HCT116 (cell line): ENCODE results near the gene PIK3R2.

Source experiments
- ELF1 ChIP-seq: IDR thresholded peaks from 2 replicates; pipeline ENCODE4 v1.6.1; 2012; ENCODE audit warnings: low read depth, borderline replicate concordance
- EZH2 ChIP-seq: fragments of 200-600 bp; sonication (generic); IDR thresholded peaks from 2 replicates; pipeline ENCODE4 v1.6.1; 2017; ENCODE audit warnings: antibody characterized with exemption, mixed run types
- FOSL1 ChIP-seq: IDR thresholded peaks from 2 replicates; pipeline ENCODE4 v1.6.1; 2012; ENCODE audit warnings: low read depth
- JUND ChIP-seq: IDR thresholded peaks from 2 replicates; pipeline ENCODE4 v1.6.1; 2012
- POLR2A ChIP-seq: IDR thresholded peaks from 2 replicates; pipeline ENCODE4 v1.7.0; 2011; ENCODE audit warnings: borderline replicate concordance; ENCODE audit not compliant: insufficient read depth, insufficient read length; ENCODE audit errors: extremely low read depth
- ZNF274 ChIP-seq: fragments of 200-500 bp; sonication (Bioruptor generic); IDR thresholded peaks from 2 replicates; pipeline ENCODE4 v1.6.1; 2014; ENCODE audit warnings: mild to moderate bottlenecking, low read depth, low read length, inconsistent platforms
- TF ChIP-seq, protein P1 (sequence below), 3 experiments: fragments of 200-600 bp in 1 of 3; sonication (generic) in 1 of 3; IDR thresholded peaks in 2 of 3; conservative IDR thresholded peaks in 1 of 3; 2 replicates each; pipeline ENCODE4 v1.5.1; 2012 to 2017; ENCODE audit warnings: low read depth in 2 of 3, low read length in 2 of 3, antibody characterized with exemption in 1 of 3, borderline replicate concordance in 1 of 3, control low read depth in 1 of 3, mild to moderate bottlenecking in 1 of 3, mixed read lengths in 1 of 3, mixed run types in 1 of 3, moderate library complexity in 1 of 3; ENCODE audit not compliant: insufficient read depth in 1 of 3
- TF ChIP-seq, protein P2 (sequence below): IDR thresholded peaks from 2 replicates; pipeline ENCODE4 v1.6.1; 2012

DNA sequence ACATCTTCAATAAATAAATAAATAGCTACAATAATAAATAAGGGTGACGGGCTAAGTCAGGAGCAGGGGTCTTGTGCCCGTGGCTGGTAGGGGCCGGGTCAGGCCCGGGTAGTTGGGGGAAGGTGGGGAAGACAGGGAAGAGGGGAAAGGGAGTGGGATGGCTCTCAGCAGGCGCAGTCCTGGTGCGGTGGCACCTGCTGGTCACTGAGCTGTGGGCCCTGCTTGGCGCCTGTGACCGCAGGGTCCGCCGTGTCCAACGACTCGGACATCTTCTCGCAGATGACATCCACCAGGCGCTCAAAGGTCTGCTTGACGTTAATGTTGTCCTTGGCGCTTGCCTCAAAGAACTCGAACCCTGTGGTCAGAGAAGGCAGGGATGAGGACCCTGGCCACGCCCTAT lies 44.3 kb downstream of the PIK3R2 start:
- TF ChIP-seq, protein P1, sequence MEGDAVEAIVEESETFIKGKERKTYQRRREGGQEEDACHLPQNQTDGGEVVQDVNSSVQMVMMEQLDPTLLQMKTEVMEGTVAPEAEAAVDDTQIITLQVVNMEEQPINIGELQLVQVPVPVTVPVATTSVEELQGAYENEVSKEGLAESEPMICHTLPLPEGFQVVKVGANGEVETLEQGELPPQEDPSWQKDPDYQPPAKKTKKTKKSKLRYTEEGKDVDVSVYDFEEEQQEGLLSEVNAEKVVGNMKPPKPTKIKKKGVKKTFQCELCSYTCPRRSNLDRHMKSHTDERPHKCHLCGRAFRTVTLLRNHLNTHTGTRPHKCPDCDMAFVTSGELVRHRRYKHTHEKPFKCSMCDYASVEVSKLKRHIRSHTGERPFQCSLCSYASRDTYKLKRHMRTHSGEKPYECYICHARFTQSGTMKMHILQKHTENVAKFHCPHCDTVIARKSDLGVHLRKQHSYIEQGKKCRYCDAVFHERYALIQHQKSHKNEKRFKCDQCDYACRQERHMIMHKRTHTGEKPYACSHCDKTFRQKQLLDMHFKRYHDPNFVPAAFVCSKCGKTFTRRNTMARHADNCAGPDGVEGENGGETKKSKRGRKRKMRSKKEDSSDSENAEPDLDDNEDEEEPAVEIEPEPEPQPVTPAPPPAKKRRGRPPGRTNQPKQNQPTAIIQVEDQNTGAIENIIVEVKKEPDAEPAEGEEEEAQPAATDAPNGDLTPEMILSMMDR (IDR thresholded peaks at IDR 0.05 in 2 of 3, conservative IDR thresholded peaks at IDR 0.05 in 1 of 3; ENCODE audit: borderline replicate concordance in 1 of 3, insufficient read depth in 1 of 3, low read depth in 2 of 3, low read length in 2 of 3), result no peak
- TF ChIP-seq JUND (no peak), ZNF274 (no peak), FOSL1 (no peak), EZH2 (no peak), POLR2A (no peak), ELF1 (no peak)
- TF ChIP-seq, protein P2, sequence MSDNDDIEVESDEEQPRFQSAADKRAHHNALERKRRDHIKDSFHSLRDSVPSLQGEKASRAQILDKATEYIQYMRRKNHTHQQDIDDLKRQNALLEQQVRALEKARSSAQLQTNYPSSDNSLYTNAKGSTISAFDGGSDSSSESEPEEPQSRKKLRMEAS, result no peak
